ENCODE data around the gene OR10Z1.

The OR10Z1 gene, protein sequence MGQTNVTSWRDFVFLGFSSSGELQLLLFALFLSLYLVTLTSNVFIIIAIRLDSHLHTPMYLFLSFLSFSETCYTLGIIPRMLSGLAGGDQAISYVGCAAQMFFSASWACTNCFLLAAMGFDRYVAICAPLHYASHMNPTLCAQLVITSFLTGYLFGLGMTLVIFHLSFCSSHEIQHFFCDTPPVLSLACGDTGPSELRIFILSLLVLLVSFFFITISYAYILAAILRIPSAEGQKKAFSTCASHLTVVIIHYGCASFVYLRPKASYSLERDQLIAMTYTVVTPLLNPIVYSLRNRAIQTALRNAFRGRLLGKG

DNA sequence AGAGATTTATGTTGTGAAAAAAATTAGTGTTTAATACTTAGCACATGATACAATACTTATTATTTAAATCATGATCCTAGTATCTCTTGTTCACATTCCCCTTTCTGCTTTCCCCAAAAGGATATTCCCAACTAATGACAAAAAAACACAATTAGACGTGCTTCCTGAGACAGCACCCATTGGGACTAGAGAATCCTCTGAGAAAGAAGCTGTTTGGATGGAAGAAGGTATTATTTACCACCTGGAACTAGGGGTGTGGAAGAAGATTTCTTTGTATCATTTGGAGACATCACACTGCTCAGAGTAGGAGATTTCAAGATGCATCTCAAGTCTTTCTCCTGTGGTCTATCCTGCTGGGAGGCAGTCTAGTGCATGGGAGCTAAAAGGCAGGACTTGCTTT lies at the start of gene OR10Z1:
TSS of gene OR10Z1 (plus strand) at position 301 of the 400 bp plus-strand sequence. CDS start 1,171 bp downstream, outside the sequence.
- H2AFZ ChIP-seq (ENCODE audit: low read length, unreplicated experiment): no peak within 1 kb of the TSS
- no peaks in the 10 kb centered on the region for H3K27me3 ChIP-seq (ENCODE audit: insufficient read depth, low read length)
- H3K79me2 ChIP-seq (ENCODE audit: control insufficient read depth, insufficient read depth, low read length, unreplicated experiment): no peaks in the 10 kb centered on the region
- no peaks in the 10 kb centered on the region for H3K36me3 ChIP-seq (ENCODE audit: insufficient read depth, low read length)
- no peak within 1 kb of the TSS for H3K4me3 ChIP-seq (ENCODE audit: low read depth, low read length)
- H3K27ac ChIP-seq (ENCODE audit: low read depth, low read length): no peak within 1 kb of the TSS
- H3K4me1 ChIP-seq (ENCODE audit: control insufficient read depth, insufficient read depth, low read length, unreplicated experiment): no peaks in the 10 kb centered on the region

DNA sequence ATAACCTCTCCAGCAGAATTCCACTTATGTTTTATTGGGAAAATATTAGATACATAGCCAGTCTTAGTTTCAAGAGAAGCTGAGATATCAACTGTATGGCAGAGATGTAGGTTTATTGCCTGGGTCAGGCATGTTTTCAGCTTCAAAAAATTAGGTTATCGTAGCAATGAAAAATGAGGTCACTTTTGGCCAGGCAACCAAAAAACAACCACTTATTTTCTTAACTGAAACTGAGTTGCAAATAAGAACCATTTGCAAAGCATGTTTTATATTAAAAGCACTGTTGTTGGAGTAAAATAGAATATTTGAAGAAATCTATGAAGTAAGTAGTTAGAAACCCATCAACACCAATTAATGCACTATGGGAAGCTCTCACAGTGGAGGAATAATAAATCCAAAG lies 45.4 kb upstream of the OR10Z1 start:
- no peaks in the 10 kb centered on the region for H3K79me2 ChIP-seq (ENCODE audit: control insufficient read depth, insufficient read depth, low read length, unreplicated experiment)
- H3K27me3 ChIP-seq (ENCODE audit: insufficient read depth, low read length): no peaks in the 10 kb centered on the region
- no peak overlapping the region for H3K27ac ChIP-seq (ENCODE audit: low read depth, low read length)
- H3K4me3 ChIP-seq (ENCODE audit: low read depth, low read length): no peak overlapping the region
- no peak overlapping the region for H2AFZ ChIP-seq (ENCODE audit: low read length, unreplicated experiment)
- no peaks in the 10 kb centered on the region for H3K36me3 ChIP-seq (ENCODE audit: insufficient read depth, low read length)
- no peaks in the 10 kb centered on the region for H3K4me1 ChIP-seq (ENCODE audit: control insufficient read depth, insufficient read depth, low read length, unreplicated experiment)

DNA sequence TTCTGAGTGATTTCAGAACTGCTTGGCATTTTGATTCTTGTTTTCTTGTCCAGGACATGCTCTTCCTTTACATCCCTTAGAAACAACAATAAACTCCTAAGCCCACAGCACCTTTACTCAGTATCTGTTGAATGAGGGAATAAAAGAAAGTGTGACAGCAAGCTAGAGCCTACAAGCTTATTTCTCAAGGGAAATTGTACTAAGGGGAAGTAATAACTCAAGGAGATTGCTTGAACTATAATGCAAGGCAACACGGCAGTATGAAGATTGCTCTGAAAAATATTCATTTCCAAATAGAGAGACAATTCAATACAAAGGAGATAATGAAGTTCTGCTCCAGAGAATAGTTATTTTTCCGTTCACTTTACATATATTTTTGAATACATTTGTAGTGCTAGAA lies 41.2 kb upstream of the OR10Z1 start:
- H3K79me2 ChIP-seq (ENCODE audit: control insufficient read depth, insufficient read depth, low read length, unreplicated experiment): no peaks in the 10 kb centered on the region
- H3K4me3 ChIP-seq (ENCODE audit: low read depth, low read length): no peak overlapping the region
- no peak overlapping the region for H2AFZ ChIP-seq (ENCODE audit: low read length, unreplicated experiment)
- H3K4me1 ChIP-seq (ENCODE audit: control insufficient read depth, insufficient read depth, low read length, unreplicated experiment): no peaks in the 10 kb centered on the region
- H3K27ac ChIP-seq (ENCODE audit: low read depth, low read length): no peak overlapping the region
- H3K27me3 ChIP-seq (ENCODE audit: insufficient read depth, low read length): no peaks in the 10 kb centered on the region
- no peaks in the 10 kb centered on the region for H3K36me3 ChIP-seq (ENCODE audit: insufficient read depth, low read length)

DNA sequence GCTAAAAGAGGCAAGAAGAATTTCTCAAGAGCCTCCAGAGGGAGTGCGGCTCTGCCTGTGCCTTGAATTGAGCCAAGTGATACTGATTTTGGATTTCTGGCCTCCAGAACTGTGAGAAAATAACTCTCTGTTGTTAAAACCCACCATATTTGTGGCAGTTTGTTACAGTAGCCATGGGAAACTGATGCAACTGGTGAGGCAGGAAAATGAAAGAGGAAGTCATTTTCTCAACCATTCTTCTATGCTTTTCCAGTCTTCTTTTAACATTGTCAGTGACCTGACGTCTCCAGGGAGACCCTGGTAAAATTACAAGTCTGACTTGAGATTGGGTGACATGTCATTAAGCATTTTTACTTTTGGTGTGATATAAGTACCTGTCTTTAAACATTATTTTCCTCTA lies 40.5 kb upstream of the OR10Z1 start:
- Histone ChIP-seq H3K27ac (ENCODE audit: low read depth, low read length) (no peak overlapping the region), H2AFZ (ENCODE audit: low read length, unreplicated experiment) (no peak overlapping the region), H3K27me3 (ENCODE audit: insufficient read depth, low read length) (no peaks in the 10 kb centered on the region), H3K4me3 (ENCODE audit: low read depth, low read length) (no peak overlapping the region), H3K36me3 (ENCODE audit: insufficient read depth, low read length) (no peaks in the 10 kb centered on the region), H3K4me1 (ENCODE audit: control insufficient read depth, insufficient read depth, low read length, unreplicated experiment) (no peaks in the 10 kb centered on the region), H3K79me2 (ENCODE audit: control insufficient read depth, insufficient read depth, low read length, unreplicated experiment) (no peaks in the 10 kb centered on the region)

DNA sequence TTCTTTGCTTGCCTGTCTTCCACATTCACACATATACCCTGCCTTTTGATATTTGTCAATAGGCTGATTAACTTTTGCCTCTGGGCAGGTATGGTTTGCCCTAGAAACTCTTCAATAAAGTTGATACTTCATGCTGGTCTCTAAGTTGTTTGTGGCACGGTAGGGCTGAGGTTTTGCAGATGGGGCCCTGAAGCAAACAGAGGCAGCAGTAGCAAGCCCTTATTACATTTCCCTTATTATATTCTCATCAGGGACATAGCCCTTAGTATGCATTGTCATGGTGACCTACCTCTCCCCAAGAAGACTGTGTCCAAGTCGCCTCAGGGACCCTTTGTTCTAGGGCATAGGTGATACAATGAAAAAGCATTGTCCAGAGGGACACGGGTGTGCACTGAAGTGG lies 34.6 kb upstream of the OR10Z1 start, which contains the start of gene OR6P1:
TSS of gene OR6P1 (minus strand) at position 101 of the 400 bp plus-strand sequence. CDS start 6,976 bp downstream, outside the sequence.
- H3K27ac ChIP-seq (ENCODE audit: low read depth, low read length): no peak within 1 kb of the TSS
- H3K79me2 ChIP-seq (ENCODE audit: control insufficient read depth, insufficient read depth, low read length, unreplicated experiment): no peaks in the 10 kb centered on the region
- H3K27me3 ChIP-seq (ENCODE audit: insufficient read depth, low read length): 0 out of 2 replicates have a peak, but pooled peaks cover 6% of the 10 kb centered on the region
- no peaks in the 10 kb centered on the region for H3K4me1 ChIP-seq (ENCODE audit: control insufficient read depth, insufficient read depth, low read length, unreplicated experiment)
- no peaks in the 10 kb centered on the region for H3K36me3 ChIP-seq (ENCODE audit: insufficient read depth, low read length)
- H3K4me3 ChIP-seq (ENCODE audit: low read depth, low read length): no peak within 1 kb of the TSS
- no peak within 1 kb of the TSS for H2AFZ ChIP-seq (ENCODE audit: low read length, unreplicated experiment)

DNA sequence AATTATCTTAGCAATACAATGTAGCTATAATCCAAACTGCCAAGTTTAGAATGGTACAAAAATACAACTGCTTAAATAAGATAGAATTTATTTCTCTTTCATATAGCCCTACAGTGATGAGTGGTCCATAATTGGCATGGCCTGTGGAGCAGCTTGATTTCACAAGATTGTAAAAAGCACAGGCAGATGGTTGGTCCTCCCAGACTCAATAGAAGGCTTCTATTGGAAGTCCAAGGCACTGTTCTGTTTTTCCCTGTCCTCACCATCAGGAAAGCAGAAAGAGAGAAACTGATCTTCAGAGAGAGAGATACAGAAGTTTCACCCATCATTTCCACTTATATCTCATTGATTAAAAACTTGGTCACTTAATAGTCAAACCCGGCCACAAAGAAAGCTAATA lies 32.8 kb upstream of the OR10Z1 start:
- Histone ChIP-seq H2AFZ (ENCODE audit: low read length, unreplicated experiment) (no peak overlapping the region), H3K27me3 (ENCODE audit: insufficient read depth, low read length) (0 out of 2 replicates have a peak, but pooled peaks cover 6% of the 10 kb centered on the region), H3K79me2 (ENCODE audit: control insufficient read depth, insufficient read depth, low read length, unreplicated experiment) (no peaks in the 10 kb centered on the region), H3K4me1 (ENCODE audit: control insufficient read depth, insufficient read depth, low read length, unreplicated experiment) (no peaks in the 10 kb centered on the region), H3K4me3 (ENCODE audit: low read depth, low read length) (no peak overlapping the region), H3K27ac (ENCODE audit: low read depth, low read length) (no peak overlapping the region), H3K36me3 (ENCODE audit: insufficient read depth, low read length) (no peaks in the 10 kb centered on the region)

DNA sequence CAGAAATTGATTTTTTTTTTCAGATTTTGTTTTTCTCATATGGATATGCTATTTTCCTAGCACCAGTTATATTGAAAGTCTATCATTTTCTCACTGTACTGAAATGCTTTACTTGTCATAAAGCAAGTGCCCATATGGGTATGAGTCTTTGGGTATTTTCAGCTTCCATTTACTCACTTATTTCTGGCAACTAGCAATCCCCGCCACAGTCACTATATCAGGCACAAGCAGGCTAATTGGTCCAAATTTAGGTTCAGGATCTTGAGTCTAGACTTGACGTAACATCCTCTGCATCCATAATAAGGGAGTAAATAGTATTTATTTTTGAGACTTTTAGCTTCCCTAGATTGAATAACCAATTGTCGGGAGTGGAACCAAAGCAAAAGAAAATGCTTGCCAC lies 27.5 kb upstream of the OR10Z1 start:
- Histone ChIP-seq H3K79me2 (ENCODE audit: control insufficient read depth, insufficient read depth, low read length, unreplicated experiment) (no peaks in the 10 kb centered on the region), H3K4me3 (ENCODE audit: low read depth, low read length) (no peak overlapping the region), H3K4me1 (ENCODE audit: control insufficient read depth, insufficient read depth, low read length, unreplicated experiment) (no peaks in the 10 kb centered on the region), H3K36me3 (ENCODE audit: insufficient read depth, low read length) (no peaks in the 10 kb centered on the region), H3K27me3 (ENCODE audit: insufficient read depth, low read length) (0 out of 2 replicates have a peak, but pooled peaks cover 4% of the 10 kb centered on the region), H2AFZ (ENCODE audit: low read length, unreplicated experiment) (no peak overlapping the region), H3K27ac (ENCODE audit: low read depth, low read length) (no peak overlapping the region)

- H2AFZ ChIP-seq (ENCODE audit: low read length, unreplicated experiment): no peak within 1 kb of the TSS
Observed at GRCh38 chr1:158579733-158580132, 25.3 kb upstream of the OR10Z1 start, which contains the start of gene OR10X1. TSS of gene OR10X1 (minus strand) at chr1:158579899. CDS start at chr1:158579899, 0 bp downstream.

DNA sequence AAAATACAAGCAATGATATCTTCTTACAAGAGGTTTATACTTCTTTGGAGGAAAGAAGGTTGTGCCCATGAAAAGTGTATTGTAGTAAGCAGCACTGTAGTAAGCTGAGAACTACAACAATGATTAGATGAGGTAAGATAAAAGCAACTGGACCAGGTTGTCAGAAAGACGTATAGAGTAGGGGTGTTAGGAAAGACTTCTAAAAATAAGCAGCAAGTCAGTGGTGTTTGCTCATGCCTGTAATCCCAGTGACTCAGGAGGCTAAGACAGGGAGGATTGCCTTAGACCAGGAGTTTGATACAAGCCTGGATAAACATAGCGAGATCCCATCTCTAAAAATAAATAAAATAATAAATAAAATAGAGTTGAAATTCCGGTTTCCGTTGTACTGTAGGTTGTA lies 21.1 kb upstream of the OR10Z1 start:
- Histone ChIP-seq H3K27ac (ENCODE audit: low read depth, low read length) (no peak overlapping the region), H3K4me3 (ENCODE audit: low read depth, low read length) (no peak overlapping the region), H3K79me2 (ENCODE audit: control insufficient read depth, insufficient read depth, low read length, unreplicated experiment) (no peaks in the 10 kb centered on the region), H3K27me3 (ENCODE audit: insufficient read depth, low read length) (no peaks in the 10 kb centered on the region), H2AFZ (ENCODE audit: low read length, unreplicated experiment) (no peak overlapping the region), H3K4me1 (ENCODE audit: control insufficient read depth, insufficient read depth, low read length, unreplicated experiment) (no peaks in the 10 kb centered on the region), H3K36me3 (ENCODE audit: insufficient read depth, low read length) (no peaks in the 10 kb centered on the region)

More at GRCh38 chr1:158579733-158580132, 25.3 kb upstream of the OR10Z1 start, which contains the start of gene OR10X1:
- H3K27ac ChIP-seq (ENCODE audit: low read depth, low read length): no peak within 1 kb of the TSS
- no peaks in the 10 kb centered on the region for H3K27me3 ChIP-seq (ENCODE audit: insufficient read depth, low read length)
- no peaks in the 10 kb centered on the region for H3K36me3 ChIP-seq (ENCODE audit: insufficient read depth, low read length)
- H3K79me2 ChIP-seq (ENCODE audit: control insufficient read depth, insufficient read depth, low read length, unreplicated experiment): no peaks in the 10 kb centered on the region
- no peak within 1 kb of the TSS for H3K4me3 ChIP-seq (ENCODE audit: low read depth, low read length)
- no peaks in the 10 kb centered on the region for H3K4me1 ChIP-seq (ENCODE audit: control insufficient read depth, insufficient read depth, low read length, unreplicated experiment)

- Histone ChIP-seq H3K4me1 (ENCODE audit: control insufficient read depth, insufficient read depth, low read length, unreplicated experiment) (no peaks in the 10 kb centered on the region), H3K27me3 (ENCODE audit: insufficient read depth, low read length) (no peaks in the 10 kb centered on the region), H3K36me3 (ENCODE audit: insufficient read depth, low read length) (no peaks in the 10 kb centered on the region), H3K79me2 (ENCODE audit: control insufficient read depth, insufficient read depth, low read length, unreplicated experiment) (no peaks in the 10 kb centered on the region), H3K4me3 (ENCODE audit: low read depth, low read length) (no peak overlapping the region), H2AFZ (ENCODE audit: low read length, unreplicated experiment) (no peak overlapping the region), H3K27ac (ENCODE audit: low read depth, low read length) (no peak overlapping the region)
Observed at GRCh38 chr1:158586942-158587341, 18.1 kb upstream of the OR10Z1 start.

DNA sequence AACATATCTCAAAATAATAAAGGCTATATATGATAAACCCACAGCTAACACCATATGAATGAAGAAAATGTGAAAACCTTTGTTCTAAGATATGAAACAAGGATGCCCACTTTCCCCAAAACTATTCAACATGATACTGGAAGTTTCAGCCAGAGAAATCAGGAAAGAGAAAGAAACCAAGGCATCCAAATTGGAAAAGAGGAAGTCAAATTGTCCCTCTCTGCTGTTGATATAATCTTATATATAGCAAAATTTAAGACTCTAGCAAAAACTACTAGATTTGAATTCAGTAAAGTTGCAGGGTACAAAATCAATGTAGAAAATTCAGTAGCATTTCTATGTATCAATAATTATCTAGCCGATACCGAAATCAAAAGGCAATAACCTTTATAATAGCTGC lies 4.3 kb upstream of the OR10Z1 start:
- H3K27me3 ChIP-seq (ENCODE audit: insufficient read depth, low read length): no peaks in the 10 kb centered on the region
- no peaks in the 10 kb centered on the region for H3K36me3 ChIP-seq (ENCODE audit: insufficient read depth, low read length)
- no peak overlapping the region for H3K4me3 ChIP-seq (ENCODE audit: low read depth, low read length)
- no peaks in the 10 kb centered on the region for H3K4me1 ChIP-seq (ENCODE audit: control insufficient read depth, insufficient read depth, low read length, unreplicated experiment)
- no peak overlapping the region for H3K27ac ChIP-seq (ENCODE audit: low read depth, low read length)
- H3K79me2 ChIP-seq (ENCODE audit: control insufficient read depth, insufficient read depth, low read length, unreplicated experiment): no peaks in the 10 kb centered on the region
- no peak overlapping the region for H2AFZ ChIP-seq (ENCODE audit: low read length, unreplicated experiment)
